HepG2 (cell line): ENCODE results near the gene TMEM117. TPM values are rescaled to one million over a fixed set of nuclear protein-coding genes. Genes with fewer than 3 reads are reported as not detected.
A peak's percentile ranks its signal among the peaks of the same experiment; 100 is the strongest.

Experiments
- ARNT ChIP-seq: fragments of 450-650 bp; IDR thresholded peaks from 2 replicates; pipeline ENCODE4 v1.6.1; 2017
- ATF7 ChIP-seq, 2 experiments: fragments of 450-650 bp in 1 of 2; sonication (generic) in 1 of 2; formaldehyde crosslinking in 1 of 2; IDR thresholded peaks; 2 replicates each; pipeline versions ENCODE4 v1.4.0 to v1.6.1; 2016 to 2020; ENCODE audit warnings: antibody characterized with exemption in 1 of 2, mild to moderate bottlenecking in 1 of 2, missing genetic modification reagents in 1 of 2
- DRAP1 ChIP-seq: IDR thresholded peaks from 2 replicates; pipeline ENCODE4 v1.6.1; 2016; ENCODE audit warnings: missing genetic modification reagents, missing compliant biosample characterization
- E2F2 ChIP-seq: sonication (generic); formaldehyde crosslinking; IDR thresholded peaks from 2 replicates; pipeline ENCODE4 v1.4.0; 2020; ENCODE audit warnings: missing genetic modification reagents, borderline replicate concordance
- GABPB1 ChIP-seq: IDR thresholded peaks from 2 replicates; pipeline ENCODE4 v1.6.1; 2016; ENCODE audit warnings: mild to moderate bottlenecking, missing genetic modification reagents, moderate library complexity, missing compliant biosample characterization
- GATA4 ChIP-seq: sonication (generic); IDR thresholded peaks from 2 replicates; pipeline ENCODE4 v1.6.1; 2016; ENCODE audit warnings: antibody characterized with exemption, low read depth, borderline replicate concordance
- IKZF5 ChIP-seq: IDR thresholded peaks from 2 replicates; pipeline ENCODE4 v1.6.1; 2018; ENCODE audit warnings: missing genetic modification reagents, mild to moderate bottlenecking, missing compliant biosample characterization
- ISX ChIP-seq: sonication (generic); formaldehyde crosslinking; conservative IDR thresholded peaks from 2 replicates; pipeline ENCODE4 v1.5.0; 2020; ENCODE audit warnings: missing genetic modification reagents
- MAFF ChIP-seq: IDR thresholded peaks from 2 replicates; pipeline ENCODE4 v1.6.1; 2011; ENCODE audit warnings: low read depth, low read length, improper control_type of control experiment
- MEIS2 ChIP-seq: sonication (generic); formaldehyde crosslinking; IDR thresholded peaks from 2 replicates; pipeline ENCODE4 v1.9.0; 2021; ENCODE audit warnings: mild to moderate bottlenecking, missing genetic modification reagents
- RXRA ChIP-seq: sonication (generic); formaldehyde crosslinking; IDR thresholded peaks from 2 replicates; pipeline ENCODE4 v1.5.1; 2020; ENCODE audit warnings: missing genetic modification reagents
- SIX1 ChIP-seq: sonication (generic); formaldehyde crosslinking; IDR thresholded peaks from 2 replicates; pipeline ENCODE4 v1.4.0; 2020; ENCODE audit warnings: missing genetic modification reagents, borderline replicate concordance
- SP5 ChIP-seq: IDR thresholded peaks from 2 replicates; pipeline ENCODE4 v1.6.1; 2016; ENCODE audit warnings: low read depth, borderline replicate concordance
- SRF ChIP-seq: IDR thresholded peaks from 2 replicates; pipeline ENCODE4 v1.6.1; 2011; ENCODE audit warnings: mild to moderate bottlenecking, low read depth, low read length, moderate library complexity
- TBL1XR1 ChIP-seq: fragments of 150-350 bp; IDR thresholded peaks from 2 replicates; pipeline ENCODE4 v1.6.1; 2014; ENCODE audit warnings: borderline replicate concordance, low read length; ENCODE audit not compliant: partially characterized antibody
- ZBTB44 ChIP-seq: sonication (generic); formaldehyde crosslinking; IDR thresholded peaks from 2 replicates; pipeline ENCODE4 v1.4.0; 2020; ENCODE audit warnings: missing genetic modification reagents
- ZNF256 ChIP-seq: sonication (generic); formaldehyde crosslinking; conservative IDR thresholded peaks from 2 replicates; pipeline ENCODE4 v1.4.0; 2020; ENCODE audit warnings: missing genetic modification reagents
- ZNF329 ChIP-seq: sonication (generic); formaldehyde crosslinking; IDR thresholded peaks from 2 replicates; pipeline ENCODE4 v1.9.0; 2021; ENCODE audit warnings: low read depth, mild to moderate bottlenecking, missing genetic modification reagents
- ZNF552 ChIP-seq: sonication (generic); formaldehyde crosslinking; IDR thresholded peaks from 2 replicates; pipeline ENCODE4 v1.9.0; 2022; ENCODE audit warnings: missing genetic modification reagents, mild to moderate bottlenecking, borderline replicate concordance
- ZNF644 ChIP-seq: IDR thresholded peaks from 2 replicates; pipeline ENCODE4 v1.6.1; 2016; ENCODE audit warnings: low read depth
- ZNF75D ChIP-seq: sonication (generic); formaldehyde crosslinking; IDR thresholded peaks from 2 replicates; pipeline ENCODE4 v1.8.1; 2023; ENCODE audit warnings: missing genetic modification reagents, mild to moderate bottlenecking, borderline replicate concordance
- ZSCAN30 ChIP-seq: sonication (generic); formaldehyde crosslinking; IDR thresholded peaks from 2 replicates; pipeline ENCODE4 v1.5.0; 2020; ENCODE audit warnings: mild to moderate bottlenecking, missing genetic modification reagents
- ZXDC ChIP-seq: sonication (generic); formaldehyde crosslinking; IDR thresholded peaks from 2 replicates; pipeline ENCODE4 v1.5.0; 2020; ENCODE audit warnings: mild to moderate bottlenecking, missing genetic modification reagents
- polyA plus RNA-seq, 8 experiments: library from polyadenylated mRNA; depleted of rRNA in 3 of 8; stranded (reverse) in 7 of 8; unstranded in 1 of 8; fragments of >200 nt; fragmentation: Illumina TruSeq in 4 of 8; extraction: Trizol in 4 of 8; gene quantifications; 2 replicates each; pipeline versions ENCODE4 v1.2.1 to v1.2.3, GENCODE V29; 2011 to 2016; ENCODE audit warnings: low read depth in 4 of 8, missing spikeins in 1 of 8, mixed read lengths in 1 of 8; ENCODE audit not compliant: insufficient read depth in 1 of 8
- total RNA-seq, 5 experiments: library from RNA; depleted of rRNA; stranded (reverse); fragments of >200 nt; fragmentation: Illumina TruSeq; extraction: Trizol; gene quantifications; 2 replicates each; pipeline ENCODE4 v1.2.3, GENCODE V29; 2016; ENCODE audit warnings: low read depth in 1 of 5

Gene TMEM117
- total and polyA plus RNA-seq, 2 of the 13 experiments (the other 11 are each of a cell fraction or from before 2014, with no cell fraction given): 2.8 to 8.5 TPM

- TF ChIP-seq ZXDC (CRISPR knock-in tag): no peak
- peak; percentile 64; the same call in 1 of the 2 replicates for TF ChIP-seq MEIS2
- no peak for TF ChIP-seq GATA4
- TF ChIP-seq ISX (CRISPR knock-in tag): no peak
- 0 out of 2 replicates have a peak, but pooled peaks have one; percentile 34 for TF ChIP-seq E2F2 (CRISPR knock-in tag)
- TF ChIP-seq ZNF75D (CRISPR knock-in tag): no peak
- peak; percentile 75 for TF ChIP-seq MAFF
- TF ChIP-seq ARNT: no peak
- no peak for TF ChIP-seq SIX1 (CRISPR knock-in tag)
- TF ChIP-seq ZNF644 (CRISPR knock-in tag): no peak
- TF ChIP-seq ZNF256 (CRISPR knock-in tag): no peak
- TF ChIP-seq ZNF329: no peak
- TF ChIP-seq SRF: no peak
- TF ChIP-seq GABPB1 (CRISPR knock-in tag): peak; percentile 87
- TF ChIP-seq IKZF5 (CRISPR knock-in tag): no peak
- TF ChIP-seq TBL1XR1: no peak
- no peak for TF ChIP-seq DRAP1
- TF ChIP-seq ZNF552 (CRISPR knock-in tag): no peak
- TF ChIP-seq ZBTB44 (CRISPR knock-in tag): no peak
- TF ChIP-seq RXRA: no peak; the same call in 1 of the 2 replicates
- 0 out of 2 replicates have a peak, but pooled peaks have one; percentile 23 for TF ChIP-seq SP5 (CRISPR knock-in tag)
- no peak for TF ChIP-seq ATF7 (IDR thresholded peaks at IDR 0.05)
- TF ChIP-seq ATF7 (CRISPR knock-in tag; IDR thresholded peaks at IDR 0.05): no peak
- no peak for TF ChIP-seq ZSCAN30
These were observed 29.8 kb upstream of the TMEM117 start, which contains the start of gene TWF1 (continued) for GRCh38 chr12:43805860-43806736.
